Urinary bladder (tissue), 4 donors: ENCODE measurements around the gene PCSK6. TPM values are rescaled to one million over a fixed set of nuclear protein-coding genes. Genes with fewer than 3 reads are reported as not detected.
A peak's percentile ranks its signal among the peaks of the same experiment; 100 is the strongest.
"Not testable (repeated sequence)": the region's sequence is repeated elsewhere in the genome, so short reads cannot be mapped to it uniquely, and the experiment has no call there.

Experiments
- DNase-seq: peaks from one replicate; pipeline ENCODE4 v3.0.0-alpha.2; 2015; ENCODE audit errors: extremely low spot score
- H3K27ac ChIP-seq: one replicate; pipeline ENCODE4 v1.5.1; 2013; ENCODE audit warnings: low read depth, mild to moderate bottlenecking, moderate library complexity
- H3K36me3 ChIP-seq: one replicate; pipeline ENCODE4 v1.6.1; 2013; ENCODE audit warnings: mild to moderate bottlenecking, moderate library complexity; ENCODE audit not compliant: insufficient read depth
- H3K4me1 ChIP-seq: one replicate; pipeline ENCODE4 v1.6.1; 2013; ENCODE audit warnings: mild to moderate bottlenecking, moderate library complexity; ENCODE audit not compliant: insufficient read depth
- H3K4me3 ChIP-seq: one replicate; pipeline ENCODE4 v1.5.1; 2013; ENCODE audit warnings: low read depth, low read length
- WGBS: extraction: QIAGEN DNeasy Blood & Tissue Kit; methylation state at CpG from one replicate; pipeline ENCODE4 v1.1.7; 2013; 5-methylcytosine and 5-hydroxymethylcytosine counted together
- polyA plus RNA-seq: library from polyadenylated mRNA; stranded (reverse); fragments of 200-250 nt; gene quantifications from one replicate; pipeline ENCODE4 v1.2.3, GENCODE V29; 2013
- total RNA-seq: library from RNA; depleted of rRNA; stranded (reverse); fragments of >200 nt; gene quantifications from one replicate; pipeline ENCODE4 v1.2.3, GENCODE V29; 2014
- donor health status: healthy with polysubstance abuse.
- donor health status: healthy.

The PCSK6 gene
- total and polyA plus RNA-seq, 2 donors = 2.5 to 14.1 TPM

DNA sequence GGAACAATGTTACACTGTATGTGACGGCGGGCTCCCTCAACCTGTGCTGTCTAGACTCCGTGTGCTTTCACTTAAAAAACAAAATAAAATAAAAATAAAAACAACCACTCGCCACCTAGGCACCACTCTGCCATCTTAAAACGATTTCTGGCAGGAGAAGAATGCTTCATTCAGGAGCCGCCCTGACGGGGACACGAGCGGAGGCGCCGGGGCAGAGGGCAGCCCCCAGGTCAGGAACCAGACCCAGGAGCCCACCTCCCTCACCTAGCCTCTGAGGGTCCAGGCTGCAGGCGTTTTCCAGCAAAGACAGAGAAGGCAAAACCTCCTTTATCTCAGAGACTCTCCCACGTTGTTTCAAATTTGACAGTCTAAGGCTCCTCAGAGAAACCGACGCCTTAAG, 109.4 kb downstream of the PCSK6 start:
- no peaks in the 10 kb centered on the region for H3K36me3 ChIP-seq
- no peak for DNase-seq
- no peak overlapping the region for H3K4me3 ChIP-seq
- 86% methylated on average over 15 of the region's 15 CpGs for WGBS
- H3K27ac ChIP-seq = no peak overlapping the region
- no peaks in the 10 kb centered on the region for H3K4me1 ChIP-seq

- DNase-seq = no peak
- no peaks in the 10 kb centered on the region for H3K36me3 ChIP-seq
- no peak overlapping the region for H3K27ac ChIP-seq
- 75% methylated on average over 15 of the region's 15 CpGs for WGBS
- no peaks in the 10 kb centered on the region for H3K4me1 ChIP-seq
- no peak overlapping the region for H3K4me3 ChIP-seq
These were observed 109.9 kb downstream of the PCSK6 start for GRCh38 chr15:101379647-101380046.

- H3K4me1 ChIP-seq = no peaks in the 10 kb centered on the region
- no peak overlapping the region for H3K4me3 ChIP-seq
- no peak overlapping the region for H3K27ac ChIP-seq
- no peak for DNase-seq
- 87% methylated on average over 13 of the region's 13 CpGs for WGBS
- no peaks in the 10 kb centered on the region for H3K36me3 ChIP-seq
These were observed 110.6 kb downstream of the PCSK6 start for GRCh38 chr15:101378879-101379278.

DNA sequence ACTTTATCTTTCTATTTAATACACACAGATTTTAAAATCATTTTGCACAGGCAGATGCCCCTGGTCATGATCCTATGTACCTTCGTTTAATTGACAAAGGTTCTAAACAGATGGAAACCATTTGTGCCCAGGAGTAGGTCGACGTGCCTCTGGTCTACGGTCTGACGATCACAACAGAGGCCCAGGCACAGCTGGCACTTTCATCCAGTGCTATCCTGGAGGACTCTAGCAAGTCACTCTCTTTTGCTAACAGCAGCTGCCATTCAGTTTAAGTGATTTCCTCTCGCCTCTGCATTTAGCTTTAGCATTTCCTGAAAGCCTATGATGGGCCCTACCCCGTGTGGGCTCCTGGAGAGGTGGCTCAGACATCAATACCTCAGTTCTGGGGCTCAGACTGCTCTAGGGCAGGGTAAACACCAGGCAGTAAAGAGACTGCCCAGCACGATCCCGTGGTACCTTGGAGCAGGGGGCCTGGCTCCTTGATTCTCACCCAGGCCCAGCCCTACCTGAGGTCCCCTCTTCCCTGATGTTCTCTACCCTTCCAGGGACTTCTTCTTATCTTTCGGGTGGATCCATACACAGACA, 111.2 kb downstream of the PCSK6 start:
- Histone ChIP-seq H3K4me3 (no peak overlapping the region), H3K4me1 (no peaks in the 10 kb centered on the region), H3K36me3 (no peaks in the 10 kb centered on the region), H3K27ac (no peak overlapping the region)
- 74% methylated on average over 10 of the region's 10 CpGs for WGBS
- no peak for DNase-seq

DNA sequence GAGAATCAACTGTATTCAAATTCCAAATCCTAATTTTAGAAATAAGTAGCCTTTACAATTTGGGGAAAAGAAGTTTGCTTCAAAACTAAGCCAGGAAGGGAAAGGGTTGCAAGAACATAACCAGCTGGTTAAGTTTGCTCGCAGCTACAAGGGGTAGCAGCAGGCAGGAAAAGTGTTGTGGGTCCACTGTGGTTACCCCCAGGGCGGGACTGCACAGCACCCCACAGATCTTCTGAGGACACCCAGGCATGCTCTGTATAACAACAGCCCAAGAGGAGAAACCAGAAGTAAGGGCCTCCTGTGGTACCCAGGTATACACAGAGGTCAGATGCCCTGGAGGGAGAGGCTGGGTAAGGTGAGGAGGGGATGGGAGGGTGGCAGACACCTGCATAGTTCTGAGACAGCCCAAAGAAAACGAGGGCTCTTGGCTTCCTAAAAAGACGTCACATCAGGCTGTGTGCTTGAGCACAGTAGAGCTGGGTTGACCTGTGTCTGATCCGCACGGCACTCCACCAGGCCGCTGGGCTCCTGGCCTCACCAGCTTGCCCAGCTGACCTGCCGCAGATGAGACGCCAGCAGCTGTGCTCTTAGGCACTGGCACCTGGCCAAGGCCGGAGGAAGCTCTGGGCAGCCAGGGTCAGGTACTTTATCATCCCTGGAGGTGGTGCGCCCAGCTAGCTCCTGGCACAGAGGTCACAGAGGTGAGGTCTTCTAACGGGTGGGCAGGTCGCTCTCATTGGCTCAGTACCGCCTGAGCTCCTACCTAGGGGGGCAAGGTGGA, 112.7 kb downstream of the PCSK6 start:
- Histone ChIP-seq H3K4me3 (no peak overlapping the region), H3K36me3 (no peaks in the 10 kb centered on the region), H3K4me1 (peaks cover 2% of the 10 kb centered on the region), H3K27ac (no peak overlapping the region)
- 87% methylated on average over 14 of the region's 14 CpGs for WGBS
- no peak for DNase-seq

GRCh38 chr15:101375006-101375405, 114.5 kb downstream of the PCSK6 start:
- H3K36me3 ChIP-seq, H3K27ac ChIP-seq, DNase-seq, H3K4me3 ChIP-seq, H3K4me1 ChIP-seq: not testable (repeated sequence)
- WGBS = 92% methylated on average over 15 of the region's 15 CpGs

- WGBS = 94% methylated on average over 6 of the region's 6 CpGs
- Histone ChIP-seq H3K4me3 (no peak overlapping the region), H3K36me3 (no peaks in the 10 kb centered on the region), H3K4me1 (peaks cover 2% of the 10 kb centered on the region), H3K27ac (no peak overlapping the region)
- no peak for DNase-seq
These were observed 115.2 kb downstream of the PCSK6 start for GRCh38 chr15:101374326-101374725.

DNA sequence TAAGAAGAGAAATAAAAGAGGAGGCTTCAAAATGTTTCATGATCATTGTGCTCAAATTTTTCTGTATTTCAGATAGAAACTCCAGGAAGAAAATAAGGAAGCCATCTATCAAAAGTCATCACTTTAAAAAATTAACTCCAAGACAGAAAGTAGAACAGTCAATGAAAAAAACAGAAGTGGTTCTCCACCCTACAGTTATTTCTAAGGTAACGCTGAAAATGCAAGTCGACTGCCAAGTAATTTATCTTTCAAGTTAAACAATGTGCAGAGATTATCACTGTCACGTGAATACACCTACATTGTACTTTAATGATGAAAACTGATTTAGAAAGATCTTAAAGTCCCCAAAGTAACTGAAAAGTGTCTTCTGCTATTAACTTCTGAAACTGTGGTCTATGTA, 115.9 kb downstream of the PCSK6 start:
- Histone ChIP-seq H3K4me1 (peaks cover 2% of the 10 kb centered on the region), H3K4me3 (no peak overlapping the region), H3K27ac (no peak overlapping the region), H3K36me3 (no peaks in the 10 kb centered on the region)
- 48% methylated on average over 3 of the region's 3 CpGs for WGBS
- DNase-seq = no peak

- no peak overlapping the region for H3K27ac ChIP-seq
- 41% methylated on average over 11 of the region's 11 CpGs for WGBS
- no peaks in the 10 kb centered on the region for H3K36me3 ChIP-seq
- H3K4me3 ChIP-seq = no peak overlapping the region
- DNase-seq = no peak
- H3K4me1 ChIP-seq = peaks cover 2% of the 10 kb centered on the region
These were observed 116.5 kb downstream of the PCSK6 start for GRCh38 chr15:101372960-101373525.

DNA sequence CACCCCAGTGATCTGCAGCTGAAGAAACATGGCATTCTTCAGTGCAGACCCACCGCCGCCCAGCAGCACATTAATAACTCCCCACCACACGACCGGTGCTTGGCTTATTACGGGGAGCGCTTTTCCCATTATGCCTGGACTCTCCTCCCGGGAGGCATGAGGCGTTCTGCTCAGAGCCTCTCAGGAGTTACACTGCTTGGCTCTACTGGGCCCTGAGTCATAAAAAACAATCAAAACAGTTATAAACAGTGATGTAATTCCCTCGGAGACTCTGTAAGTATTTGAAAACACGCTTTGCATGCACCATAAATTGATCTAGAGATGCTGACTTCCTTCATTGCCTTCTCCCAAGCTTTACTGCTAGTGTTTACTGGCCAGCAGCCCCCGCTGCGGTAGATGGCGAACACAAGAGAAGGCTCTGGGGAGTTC, 117.3 kb downstream of the PCSK6 start:
- Histone ChIP-seq H3K36me3 (no peaks in the 10 kb centered on the region), H3K4me3 (no peak overlapping the region), H3K4me1 (peaks cover 2% of the 10 kb centered on the region), H3K27ac (no peak overlapping the region)
- DNase-seq = peak; percentile 10
- 41% methylated on average over 13 of the region's 13 CpGs for WGBS

DNA sequence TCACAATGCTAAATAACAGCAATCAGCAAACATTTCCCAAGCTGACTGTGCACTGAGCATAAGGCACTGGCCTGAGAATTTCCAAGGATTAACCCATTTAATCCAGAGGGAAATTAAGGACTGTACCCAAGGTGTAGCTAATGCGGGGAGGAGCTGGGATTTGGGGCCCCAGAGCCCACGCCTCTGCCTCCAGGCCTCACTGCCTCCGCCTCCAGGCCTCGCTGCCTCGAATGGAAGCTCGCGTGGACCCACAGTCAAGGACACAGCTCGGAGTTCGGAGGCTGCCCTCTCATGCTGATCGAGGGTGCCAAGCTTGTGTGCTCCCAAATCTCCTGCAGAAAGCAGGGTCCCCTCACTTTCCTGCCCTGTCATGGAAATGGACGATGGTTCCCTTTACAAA, 118.0 kb downstream of the PCSK6 start:
- H3K4me3 ChIP-seq = no peak overlapping the region
- WGBS = 95% methylated on average over 11 of the region's 11 CpGs
- H3K4me1 ChIP-seq = peaks cover 2% of the 10 kb centered on the region
- no peak for DNase-seq
- no peak overlapping the region for H3K27ac ChIP-seq
- H3K36me3 ChIP-seq = no peaks in the 10 kb centered on the region

- 93% methylated on average over 7 of the region's 7 CpGs for WGBS
- DNase-seq = no peak
- no peak overlapping the region for H3K27ac ChIP-seq
- no peak overlapping the region for H3K4me3 ChIP-seq
- peaks cover 2% of the 10 kb centered on the region for H3K4me1 ChIP-seq
- H3K36me3 ChIP-seq = no peaks in the 10 kb centered on the region
These were observed 118.4 kb downstream of the PCSK6 start for GRCh38 chr15:101371081-101371480.

DNA sequence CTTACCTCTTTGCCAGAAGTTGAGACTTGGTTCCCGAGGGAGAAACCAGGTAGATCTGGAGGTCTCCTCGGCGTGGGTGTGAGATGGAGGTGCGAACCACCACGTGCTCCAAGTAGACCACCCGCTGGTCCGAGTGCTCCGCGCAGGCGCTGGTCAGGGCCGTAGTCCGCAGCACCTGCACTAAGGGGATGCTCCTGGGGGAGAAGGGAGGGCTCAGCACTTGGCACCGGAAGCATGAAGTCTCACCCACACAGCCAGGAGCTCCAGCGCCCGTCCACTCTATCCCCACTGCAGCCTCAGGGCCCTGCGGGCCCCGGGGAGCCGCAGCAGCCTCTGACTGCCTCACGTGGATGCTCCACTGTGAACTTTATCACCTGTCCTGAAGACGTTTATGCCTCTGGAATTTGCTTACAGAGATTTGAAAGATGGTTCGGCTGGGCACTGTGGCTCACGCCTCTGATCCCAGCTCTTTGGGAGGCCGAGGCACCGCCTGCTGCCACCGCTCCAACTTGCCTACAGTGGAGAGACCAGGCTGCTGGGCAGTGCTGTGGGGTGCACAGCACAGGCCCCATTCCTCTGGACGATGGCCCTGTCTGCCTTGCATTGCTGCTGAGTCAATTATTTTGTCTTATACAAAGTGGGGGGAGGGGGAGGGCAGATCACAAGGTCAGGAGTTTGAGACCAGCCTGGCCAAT, 119.0 kb downstream of the PCSK6 start:
- H3K4me3 ChIP-seq = no peak overlapping the region
- WGBS = 89% methylated on average over 26 of the region's 26 CpGs
- no peak for DNase-seq
- peaks cover 2% of the 10 kb centered on the region for H3K4me1 ChIP-seq
- H3K36me3 ChIP-seq = no peaks in the 10 kb centered on the region
- H3K27ac ChIP-seq = no peak overlapping the region

- 88% methylated on average over 8 of the region's 8 CpGs for WGBS
- H3K36me3 ChIP-seq = no peaks in the 10 kb centered on the region
- H3K27ac ChIP-seq = no peak overlapping the region
- peaks cover 2% of the 10 kb centered on the region for H3K4me1 ChIP-seq
- no peak overlapping the region for H3K4me3 ChIP-seq
- DNase-seq = no peak
These were observed 119.8 kb downstream of the PCSK6 start for GRCh38 chr15:101369676-101370075.
